Measurements from ENCODE around the gene AKT3.
A peak's percentile ranks its signal among the peaks of the same experiment; 100 is the strongest.

AKT3 gene

GRCh38 chr1:243846761-243847160, 3.3 kb downstream of the AKT3 start:
- intact Hi-C loops (cut with DNase I; ENCODE audit: low total_unique reads), result no loop called here
- H3K4me1 ChIP-seq, result peaks cover 0 to 72% (median 10%) of the 10 kb centered on the region in 4 donors
- peak overlapping the region in 1 of 2 donors; percentile 98 for H3K27ac ChIP-seq
- H3K27me3 ChIP-seq, result no peaks in the 10 kb centered on the region
- TF ChIP-seq CTCF (IDR thresholded peaks at IDR 0.05), result no peak
- no peaks in the 10 kb centered on the region for H3K36me3 ChIP-seq
- no peak overlapping the region for H3K4me3 ChIP-seq
- no peak for DNase-seq
- no peaks in the 10 kb centered on the region for H3K9me3 ChIP-seq

- intact Hi-C loops (cut with DNase I; ENCODE audit: low total_unique reads), result no loop called here
- Histone ChIP-seq H3K9me3 (no peaks in the 10 kb centered on the region), H3K4me3 (no peak overlapping the region), H3K27me3 (no peaks in the 10 kb centered on the region), H3K4me1 (peaks cover 0 to 77% (median 12%) of the 10 kb centered on the region in 4 donors), H3K27ac (peak overlapping the region in 1 of 2 donors; percentile 13), H3K36me3 (no peaks in the 10 kb centered on the region)
- DNase-seq, result no peak
- no peak for TF ChIP-seq CTCF (IDR thresholded peaks at IDR 0.05)
These were observed 4.2 kb downstream of the AKT3 start for GRCh38 chr1:243845888-243846287.

- TF ChIP-seq CTCF (IDR thresholded peaks at IDR 0.05), result no peak
- intact Hi-C loops (cut with DNase I; ENCODE audit: low total_unique reads), result no loop called here
- H3K4me1 ChIP-seq, result peaks cover 0 to 87% (median 15%) of the 10 kb centered on the region in 4 donors
- DNase-seq, result no peak
- H3K36me3 ChIP-seq, result no peaks in the 10 kb centered on the region
- no peak overlapping the region for H3K4me3 ChIP-seq
- no peaks in the 10 kb centered on the region for H3K27me3 ChIP-seq
- H3K9me3 ChIP-seq, result no peaks in the 10 kb centered on the region
- peak overlapping the region in 1 of 2 donors; percentile 33 for H3K27ac ChIP-seq
These were observed 5.9 kb downstream of the AKT3 start for GRCh38 chr1:243844186-243844585.

GRCh38 chr1:243842978-243843511, 7.0 kb downstream of the AKT3 start:
- no peaks in the 10 kb centered on the region for H3K27me3 ChIP-seq
- no peak for DNase-seq
- no peak for TF ChIP-seq CTCF (IDR thresholded peaks at IDR 0.05)
- peaks cover 0 to 90% (median 15%) of the 10 kb centered on the region in 4 donors for H3K4me1 ChIP-seq
- H3K27ac ChIP-seq, result peak overlapping the region in 1 of 2 donors; percentile 33
- no peaks in the 10 kb centered on the region for H3K9me3 ChIP-seq
- H3K4me3 ChIP-seq, result no peak overlapping the region
- intact Hi-C loops (cut with DNase I; ENCODE audit: low total_unique reads), result no loop called here
- no peaks in the 10 kb centered on the region for H3K36me3 ChIP-seq

GRCh38 chr1:243842161-243842560, 7.9 kb downstream of the AKT3 start:
- TF ChIP-seq CTCF (IDR thresholded peaks at IDR 0.05), result no peak
- no peak for DNase-seq
- no peaks in the 10 kb centered on the region for H3K9me3 ChIP-seq
- no peak overlapping the region for H3K4me3 ChIP-seq
- H3K27ac ChIP-seq, result peak overlapping the region in 1 of 2 donors; percentile 33
- no peaks in the 10 kb centered on the region for H3K27me3 ChIP-seq
- H3K36me3 ChIP-seq, result peaks cover 0 to 2% (median 0%) of the 10 kb centered on the region in 3 donors
- intact Hi-C loops (cut with DNase I; ENCODE audit: low total_unique reads), result no loop called here
- peaks cover 0 to 81% (median 15%) of the 10 kb centered on the region in 4 donors for H3K4me1 ChIP-seq

All from tibial artery (tissue), 4 donors.